ENCODE data around the gene RAB4B.
"Not testable (repeated sequence)": the region's sequence is repeated elsewhere in the genome, so short reads cannot be mapped to it uniquely, and the experiment has no call there.

The RAB4B gene

GRCh38 chr19:40759352-40759751, 18.7 kb upstream of the RAB4B start:
- no peak for DNase-seq (ENCODE audit: low read depth, low spot score)
- in situ Hi-C loops (cut with HindIII; ENCODE audit: low sequenced_read_pairs) = no loop called here
- no peak overlapping the region for H3K4me3 ChIP-seq (ENCODE audit: low read depth, low read length)
- no peak for TF ChIP-seq CTCF (IDR thresholded peaks at IDR 0.05; ENCODE audit: low read depth, low read length)

DNA sequence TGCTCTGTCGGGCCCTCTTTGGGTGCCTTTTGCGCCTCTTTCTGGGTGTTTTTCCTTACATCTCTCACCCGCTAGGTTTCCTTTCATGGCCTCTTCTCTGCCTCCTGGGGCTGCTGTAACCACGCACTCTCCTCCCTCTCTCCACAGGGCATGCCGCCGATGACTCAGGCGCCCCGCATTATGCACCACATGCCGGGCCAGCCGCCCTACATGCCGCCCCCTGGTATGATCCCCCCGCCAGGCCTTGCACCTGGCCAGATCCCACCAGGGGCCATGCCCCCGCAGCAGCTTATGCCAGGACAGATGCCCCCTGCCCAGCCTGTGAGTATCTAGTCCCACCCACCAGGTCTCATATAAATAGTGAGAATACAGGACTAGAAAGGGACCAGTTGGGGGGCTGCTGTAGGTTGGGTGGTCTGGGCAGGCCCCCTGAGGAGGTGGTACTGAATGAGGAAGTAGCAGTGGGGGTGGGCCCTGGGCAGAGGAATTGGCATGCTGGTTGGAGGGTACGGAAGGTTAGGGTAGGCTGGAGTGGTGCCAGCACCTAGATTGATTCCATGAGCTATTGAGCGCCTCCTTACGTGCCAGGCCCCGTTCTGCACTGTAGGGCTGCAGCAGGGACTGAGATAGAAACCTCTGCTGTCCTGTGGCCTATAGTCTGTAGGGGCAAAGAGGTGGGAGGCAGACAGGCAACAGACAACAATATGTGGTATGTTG, 15.1 kb upstream of the RAB4B start:
- peak; percentile 30 for TF ChIP-seq CTCF (IDR thresholded peaks at IDR 0.05; ENCODE audit: low read depth, low read length)
- in situ Hi-C loops (cut with HindIII; ENCODE audit: low sequenced_read_pairs) = no loop called here
- no peak overlapping the region for H3K4me3 ChIP-seq (ENCODE audit: low read depth, low read length)
- peak; percentile 56 for DNase-seq (ENCODE audit: low read depth, low spot score)

DNA sequence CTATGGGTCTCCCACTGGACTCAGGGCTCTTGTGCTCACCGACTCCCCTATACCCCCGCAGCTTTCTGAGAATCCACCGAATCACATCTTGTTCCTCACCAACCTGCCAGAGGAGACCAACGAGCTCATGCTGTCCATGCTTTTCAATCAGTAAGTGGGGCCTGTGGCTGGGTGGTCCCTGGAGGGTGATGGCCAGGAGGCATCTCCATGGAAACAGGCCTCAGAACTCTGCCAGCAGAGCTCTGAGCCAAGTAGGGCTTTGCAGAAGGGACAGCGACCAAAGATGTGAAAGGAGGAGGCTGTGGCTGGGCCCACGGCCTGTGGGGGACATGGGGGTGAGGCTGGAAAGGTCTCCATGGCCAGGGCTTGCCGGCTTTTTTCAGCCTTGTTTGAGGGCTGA, 14.5 kb upstream of the RAB4B start:
- in situ Hi-C loops (cut with HindIII; ENCODE audit: low sequenced_read_pairs) = no loop called here
- H3K4me3 ChIP-seq (ENCODE audit: low read depth, low read length) = no peak overlapping the region
- no peak for DNase-seq (ENCODE audit: low read depth, low spot score)
- no peak for TF ChIP-seq CTCF (IDR thresholded peaks at IDR 0.05; ENCODE audit: low read depth, low read length)

- no peak for DNase-seq (ENCODE audit: low read depth, low spot score)
Observed at GRCh38 chr19:40763963-40764362, 14.1 kb upstream of the RAB4B start.

DNA sequence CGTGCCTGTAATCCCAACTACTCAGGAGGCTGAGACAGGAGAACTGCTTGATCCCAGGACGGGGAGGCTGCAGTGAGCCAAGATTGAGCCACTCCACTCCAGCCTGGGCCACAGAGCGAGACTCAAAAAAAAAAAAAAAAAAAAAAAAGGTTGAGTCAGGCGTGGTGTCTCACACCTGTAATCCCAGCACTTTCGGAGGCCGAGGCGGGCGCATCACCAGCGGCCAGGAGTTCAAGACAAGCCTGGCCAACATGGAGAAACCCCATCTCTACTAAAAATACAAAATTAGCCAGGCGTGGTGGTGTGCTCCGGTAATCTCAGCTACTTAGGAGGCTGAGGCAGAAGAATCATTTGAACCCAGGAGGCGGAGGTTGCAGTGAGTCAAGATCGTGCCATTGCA, 11.7 kb upstream of the RAB4B start:
- H3K4me3 ChIP-seq (ENCODE audit: low read depth, low read length); in situ Hi-C loops (cut with HindIII; ENCODE audit: low sequenced_read_pairs); DNase-seq (ENCODE audit: low read depth, low spot score): not testable (repeated sequence)

More at GRCh38 chr19:40763963-40764362, 14.1 kb upstream of the RAB4B start:
- H3K4me3 ChIP-seq (ENCODE audit: low read depth, low read length) = no peak overlapping the region
- no peak for TF ChIP-seq CTCF (IDR thresholded peaks at IDR 0.05; ENCODE audit: low read depth, low read length)
- in situ Hi-C loops (cut with HindIII; ENCODE audit: low sequenced_read_pairs) = no loop called here

DNA sequence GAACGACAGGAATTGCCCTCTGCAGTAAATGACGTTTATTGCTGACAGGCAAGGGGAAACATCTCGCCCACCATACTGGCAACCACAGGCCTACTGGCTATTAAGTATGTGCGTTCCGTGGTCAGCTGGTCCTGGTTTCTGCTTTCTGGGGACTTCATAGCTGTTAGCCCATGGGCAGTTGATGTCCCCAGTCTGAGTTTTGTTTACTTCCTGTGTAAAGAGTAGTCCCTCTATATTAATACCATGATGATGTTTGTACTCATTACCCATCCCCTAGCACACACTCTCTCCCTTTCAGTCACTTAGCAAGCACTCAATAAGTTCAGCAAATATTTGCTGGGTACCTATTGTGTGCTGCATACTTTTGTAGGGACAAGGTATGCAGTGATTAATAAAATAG, 9.2 kb upstream of the RAB4B start:
- in situ Hi-C loops (cut with HindIII; ENCODE audit: low sequenced_read_pairs) = no loop called here
- DNase-seq (ENCODE audit: low read depth, low spot score) = no peak
- TF ChIP-seq CTCF (IDR thresholded peaks at IDR 0.05; ENCODE audit: low read depth, low read length) = no peak
- no peak overlapping the region for H3K4me3 ChIP-seq (ENCODE audit: low read depth, low read length)

GRCh38 chr19:40771101-40771862, 6.8 kb upstream of the RAB4B start:
- in situ Hi-C loops (cut with HindIII; ENCODE audit: low sequenced_read_pairs); H3K4me3 ChIP-seq (ENCODE audit: low read depth, low read length); DNase-seq (ENCODE audit: low read depth, low spot score): not testable (repeated sequence)

All from astrocyte of the spinal cord (primary cell).